CD4-positive, alpha-beta T cell (primary cell): ENCODE measurements around the gene CPNE8. TPM values are rescaled to one million over a fixed set of nuclear protein-coding genes. Genes with fewer than 3 reads are reported as not detected.

Experiments used
- ATAC-seq: fragments of 200-7000 bp; cut with Tn5 transposase; one replicate; pipeline ENCODE4 v1.10.0; 2022; ENCODE audit warnings: mild to moderate bottlenecking; ENCODE audit not compliant: poor library complexity
- CTCF ChIA-PET: fragments of 350-600 bp; sonication (Branson Sonifier 250); formaldehyde crosslinking; loops from one replicate; lab custom pipeline; 2021; ENCODE audit warnings: antibody characterized with exemption, inconsistent platforms; lab: Charles Lee
- POLR2A ChIA-PET: fragments of 350-600 bp; sonication (Branson Sonifier 250); formaldehyde crosslinking; loops from one replicate; lab custom pipeline; 2021; ENCODE audit warnings: antibody characterized with exemption, inconsistent platforms; lab: Charles Lee
- DNase-seq, 14 experiments: peaks; one replicate each; pipeline ENCODE4 v3.0.0-alpha.2; 2013 to 2020; ENCODE audit warnings: mixed read lengths in 2 of 14
- H3K27ac ChIP-seq, 2 donors: one replicate each; pipeline versions ENCODE4 v1.5.1 to v1.7.0; 2013; ENCODE audit warnings: low read length in 2 of 2, low read depth in 1 of 2, mild to moderate bottlenecking in 1 of 2
- H3K27me3 ChIP-seq, 2 experiments: 1 replicate in 1 of 2; 2 replicates in 1 of 2; pipeline versions ENCODE4 v1.6.1 to v1.7.0; 2013; ENCODE audit warnings: low read length in 2 of 2, control low read depth in 1 of 2, mild to moderate bottlenecking in 1 of 2, moderate library complexity in 1 of 2; ENCODE audit not compliant: insufficient read depth in 2 of 2, control insufficient read depth in 1 of 2
- H3K36me3 ChIP-seq: one replicate; pipeline ENCODE4 v1.6.1; 2013; ENCODE audit warnings: low read length, control low read depth; ENCODE audit not compliant: insufficient read depth
- H3K4me1 ChIP-seq: one replicate; pipeline ENCODE4 v1.6.1; 2013; ENCODE audit warnings: low read length, control low read depth; ENCODE audit not compliant: insufficient read depth
- H3K4me3 ChIP-seq: one replicate; pipeline ENCODE4 v1.5.1; 2013; ENCODE audit warnings: mild to moderate bottlenecking, low read length, moderate library complexity
- H3K9me3 ChIP-seq, 2 experiments: 1 replicate in 1 of 2; 2 replicates in 1 of 2; pipeline versions ENCODE4 v1.6.1 to v1.7.0; 2013; ENCODE audit warnings: low read length in 2 of 2, mild to moderate bottlenecking in 2 of 2, control low read depth in 1 of 2, moderate library complexity in 1 of 2; ENCODE audit not compliant: control insufficient read depth in 1 of 2, insufficient read depth in 1 of 2
- H3K27ac Mint-ChIP-seq: one replicate; pipeline ENCODE4 v1.8.0; 2020; ENCODE audit warnings: mixed read lengths
- H3K27me3 Mint-ChIP-seq: one replicate; pipeline ENCODE4 v1.8.0; 2021; ENCODE audit warnings: mixed read lengths
- H3K36me3 Mint-ChIP-seq: one replicate; pipeline ENCODE4 v1.8.0; 2021; ENCODE audit warnings: low read depth, mixed read lengths
- H3K4me1 Mint-ChIP-seq: one replicate; pipeline ENCODE4 v1.8.0; 2021; ENCODE audit warnings: low read depth, mixed read lengths
- H3K4me3 Mint-ChIP-seq: one replicate; pipeline ENCODE4 v1.8.0; 2020; ENCODE audit warnings: mild to moderate bottlenecking, mixed read lengths
- H3K9me3 Mint-ChIP-seq: one replicate; pipeline ENCODE4 v1.8.0; 2020; ENCODE audit warnings: mixed read lengths
- intact Hi-C, 2 experiments: fragments of 100-400 bp; cut with DNase I in 1 of 2; cut with micrococcal nuclease in 1 of 2; formaldehyde crosslinking; loops; one replicate each; pipeline versions ENCODE4 v1.15.1 to v1.9.0; 2023 to 2025; cut with DNase I, micrococcal nuclease
- total RNA-seq, 174 experiments: library from RNA in 2 of 174; stranded (reverse) in 2 of 174; gene quantifications; one replicate each; pipeline ENCODE4 v1.2.3 and lab custom pipeline; 2021 to 2026
- TF ChIP-seq, protein P1 (sequence below): fragments of 200-600 bp; IDR thresholded peaks from one replicate; pipeline ENCODE4 v1.8.0; 2022; ENCODE audit warnings: antibody characterized with exemption, mild to moderate bottlenecking

CPNE8 gene
- total RNA-seq, 2 experiments from 2014 or later: 2.7 to 3.6 TPM

- TF ChIP-seq, protein P1, sequence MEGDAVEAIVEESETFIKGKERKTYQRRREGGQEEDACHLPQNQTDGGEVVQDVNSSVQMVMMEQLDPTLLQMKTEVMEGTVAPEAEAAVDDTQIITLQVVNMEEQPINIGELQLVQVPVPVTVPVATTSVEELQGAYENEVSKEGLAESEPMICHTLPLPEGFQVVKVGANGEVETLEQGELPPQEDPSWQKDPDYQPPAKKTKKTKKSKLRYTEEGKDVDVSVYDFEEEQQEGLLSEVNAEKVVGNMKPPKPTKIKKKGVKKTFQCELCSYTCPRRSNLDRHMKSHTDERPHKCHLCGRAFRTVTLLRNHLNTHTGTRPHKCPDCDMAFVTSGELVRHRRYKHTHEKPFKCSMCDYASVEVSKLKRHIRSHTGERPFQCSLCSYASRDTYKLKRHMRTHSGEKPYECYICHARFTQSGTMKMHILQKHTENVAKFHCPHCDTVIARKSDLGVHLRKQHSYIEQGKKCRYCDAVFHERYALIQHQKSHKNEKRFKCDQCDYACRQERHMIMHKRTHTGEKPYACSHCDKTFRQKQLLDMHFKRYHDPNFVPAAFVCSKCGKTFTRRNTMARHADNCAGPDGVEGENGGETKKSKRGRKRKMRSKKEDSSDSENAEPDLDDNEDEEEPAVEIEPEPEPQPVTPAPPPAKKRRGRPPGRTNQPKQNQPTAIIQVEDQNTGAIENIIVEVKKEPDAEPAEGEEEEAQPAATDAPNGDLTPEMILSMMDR: peak; percentile 58
- no peak overlapping the region for H3K27ac ChIP-seq
- H3K9me3 ChIP-seq: no peaks in the 10 kb centered on the region
- ATAC-seq: no peak
- Mint-ChIP-seq H3K9me3 (no peaks in the 10 kb centered on the region), H3K4me1 (no peaks in the 10 kb centered on the region), H3K27me3 (peaks cover 4% of the 10 kb centered on the region), H3K4me3 (no peak overlapping the region), H3K27ac (no peak overlapping the region), H3K36me3 (no peaks in the 10 kb centered on the region)
- peak in 5 of 14 experiments; percentile 15 to 51 (median 31) for DNase-seq
- intact Hi-C loops: loop anchor here in 1 of 2 experiments (5.0 kb wide), 1 partner anchor 181 kb away; no protein-coding TSS in a partner anchor
- no peaks in the 10 kb centered on the region for H3K27me3 ChIP-seq
- no peak overlapping the region for H3K4me3 ChIP-seq
- no peaks in the 10 kb centered on the region for H3K36me3 ChIP-seq
- ChIA-PET CTCF (interaction anchor here (0.9 kb wide), 1 partner anchor 13 kb away, joined by 3 read pairs; no protein-coding TSS in a partner anchor), POLR2A (no interaction called here)
- H3K4me1 ChIP-seq: no peaks in the 10 kb centered on the region
Measured at GRCh38 chr12:38921025-38921677, 15.8 kb upstream of the CPNE8 start.

DNA sequence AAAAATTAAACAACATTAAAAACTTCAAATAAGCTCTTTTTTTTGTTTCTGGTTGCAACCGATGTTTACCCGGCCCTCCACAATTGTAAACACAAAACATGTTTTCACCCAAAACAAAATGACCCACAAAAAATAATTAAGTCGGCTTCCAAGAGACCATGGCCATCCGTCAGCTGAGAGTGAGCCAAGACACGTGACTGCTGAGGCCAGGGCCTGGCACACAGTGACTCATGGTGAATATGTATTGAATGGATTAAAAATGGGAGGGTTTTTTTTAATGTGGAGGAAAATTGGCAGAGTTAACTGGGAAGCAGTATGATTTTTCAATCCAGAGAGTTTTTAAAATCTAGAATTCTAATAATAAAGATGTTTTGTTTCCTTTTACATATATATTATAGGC is 13.8 kb upstream of the CPNE8 start:
- DNase-seq: no peak
- H3K27ac Mint-ChIP-seq: no peak overlapping the region
- CTCF ChIA-PET: interaction anchor here (1.0 kb wide), 1 partner anchor 9 kb away, joined by 3 read pairs; no protein-coding TSS in a partner anchor

GRCh38 chr12:38915429-38916182 is 10.2 kb upstream of the CPNE8 start:
- H3K36me3 Mint-ChIP-seq: no peaks in the 10 kb centered on the region
- Histone ChIP-seq H3K27me3 (no peaks in the 10 kb centered on the region), H3K27ac (no peak overlapping the region), H3K4me1 (no peaks in the 10 kb centered on the region), H3K4me3 (no peak overlapping the region), H3K9me3 (peaks cover 0 to 4% of the 10 kb centered on the region in 2 experiments), H3K36me3 (no peaks in the 10 kb centered on the region)
- intact Hi-C loops: no loop called here
- H3K4me1 Mint-ChIP-seq: no peaks in the 10 kb centered on the region
- no peak overlapping the region for H3K27ac Mint-ChIP-seq
- ChIA-PET POLR2A (no interaction called here), CTCF (no interaction called here)
- peaks cover 4% of the 10 kb centered on the region for H3K27me3 Mint-ChIP-seq
- TF ChIP-seq, protein P1: no peak
- DNase-seq (no peak), ATAC-seq (no peak)
- H3K4me3 Mint-ChIP-seq: no peak overlapping the region
- no peaks in the 10 kb centered on the region for H3K9me3 Mint-ChIP-seq

More for the DNA sequence above, 13.8 kb upstream of the CPNE8 start:
- no peaks in the 10 kb centered on the region for H3K36me3 ChIP-seq
- ATAC-seq: no peak
- no peaks in the 10 kb centered on the region for H3K27me3 ChIP-seq
- Mint-ChIP-seq H3K36me3 (no peaks in the 10 kb centered on the region), H3K27me3 (peaks cover 4% of the 10 kb centered on the region), H3K4me3 (no peak overlapping the region), H3K4me1 (no peaks in the 10 kb centered on the region), H3K9me3 (no peaks in the 10 kb centered on the region)
- H3K4me1 ChIP-seq: no peaks in the 10 kb centered on the region
- POLR2A ChIA-PET: no interaction called here
- intact Hi-C loops: no loop called here
- H3K9me3 ChIP-seq: no peaks in the 10 kb centered on the region
- H3K27ac ChIP-seq: no peak overlapping the region
- H3K4me3 ChIP-seq: no peak overlapping the region
- TF ChIP-seq, protein P1: no peak
